ENCODE data around the gene PRUNE2. TPM values are rescaled to one million over a fixed set of nuclear protein-coding genes. Genes with fewer than 3 reads are reported as not detected.

The PRUNE2 gene
- total and polyA plus RNA-seq, 9 donors = 2.5 to 45.8 (median 13.7) TPM

GRCh38 chr9:76759732-76760131 is 146.2 kb downstream of the PRUNE2 start:
- TF ChIP-seq POLR2A (IDR thresholded peaks at IDR 0.05) = no peak
- no peak for TF ChIP-seq EP300 (IDR thresholded peaks at IDR 0.05)
- no peak for TF ChIP-seq CTCF (IDR thresholded peaks at IDR 0.05)
- H3K9me3 ChIP-seq = no peaks in the 10 kb centered on the region
- 59 to 65% (median 59%) methylated on average over 6 of the region's 6 CpGs for WGBS, 3 donors
- no peak overlapping the region for H3K4me3 ChIP-seq
- no peaks in the 10 kb centered on the region for H3K27me3 ChIP-seq
- no peaks in the 10 kb centered on the region for H3K36me3 ChIP-seq
- intact Hi-C loops (cut with DNase I) = loop anchor here in 1 of 4 donors (10.0 kb wide), 1 partner anchor 385 kb away; no protein-coding TSS in a partner anchor
- no peak overlapping the region for H3K27ac ChIP-seq
- H3K4me1 ChIP-seq (ENCODE audit: insufficient read depth) = no peaks in the 10 kb centered on the region
- DNase-seq = no peak

GRCh38 chr9:76758476-76758875 is 147.4 kb downstream of the PRUNE2 start:
- no peak for TF ChIP-seq EP300 (IDR thresholded peaks at IDR 0.05)
- no peak for TF ChIP-seq CTCF (IDR thresholded peaks at IDR 0.05)
- TF ChIP-seq POLR2A (IDR thresholded peaks at IDR 0.05) = no peak
- intact Hi-C loops (cut with DNase I) = no loop called here

GRCh38 chr9:76756941-76757673 is 148.8 kb downstream of the PRUNE2 start:
- Histone ChIP-seq H3K4me1 (ENCODE audit: insufficient read depth) (no peaks in the 10 kb centered on the region), H3K27ac (no peak overlapping the region)
- TF ChIP-seq POLR2A (IDR thresholded peaks at IDR 0.05) (no peak), EP300 (IDR thresholded peaks at IDR 0.05) (no peak), CTCF (IDR thresholded peaks at IDR 0.05) (no peak)

More at GRCh38 chr9:76758476-76758875, 147.4 kb downstream of the PRUNE2 start:
- DNase-seq = no peak
- no peak overlapping the region for H3K27ac ChIP-seq
- H3K27me3 ChIP-seq = no peaks in the 10 kb centered on the region
- no peaks in the 10 kb centered on the region for H3K36me3 ChIP-seq
- 61 to 74% (median 68%) methylated on average over 4 of the region's 4 CpGs for WGBS, 3 donors
- no peaks in the 10 kb centered on the region for H3K9me3 ChIP-seq
- H3K4me1 ChIP-seq (ENCODE audit: insufficient read depth) = no peaks in the 10 kb centered on the region
- no peak overlapping the region for H3K4me3 ChIP-seq

GRCh38 chr9:76756268-76756640 is 149.7 kb downstream of the PRUNE2 start:
- 63 to 76% (median 65%) methylated on average over 6 of the region's 6 CpGs for WGBS, 3 donors
- no peak for DNase-seq

More at GRCh38 chr9:76756941-76757673, 148.8 kb downstream of the PRUNE2 start:
- no peaks in the 10 kb centered on the region for H3K9me3 ChIP-seq
- H3K4me3 ChIP-seq = no peak overlapping the region
- H3K36me3 ChIP-seq = no peaks in the 10 kb centered on the region
- H3K27me3 ChIP-seq = no peaks in the 10 kb centered on the region
- no peak for DNase-seq
- WGBS, 3 donors = 70 to 83% (median 76%) methylated on average over 3 of the region's 3 CpGs
- intact Hi-C loops (cut with DNase I) = no loop called here

More at GRCh38 chr9:76756268-76756640, 149.7 kb downstream of the PRUNE2 start:
- Histone ChIP-seq H3K4me1 (ENCODE audit: insufficient read depth) (no peaks in the 10 kb centered on the region), H3K36me3 (no peaks in the 10 kb centered on the region), H3K27me3 (no peaks in the 10 kb centered on the region), H3K9me3 (no peaks in the 10 kb centered on the region), H3K4me3 (no peak overlapping the region), H3K27ac (no peak overlapping the region)
- intact Hi-C loops (cut with DNase I) = no loop called here
- TF ChIP-seq EP300 (IDR thresholded peaks at IDR 0.05) = no peak
- TF ChIP-seq CTCF (IDR thresholded peaks at IDR 0.05) = no peak
- no peak for TF ChIP-seq POLR2A (IDR thresholded peaks at IDR 0.05)
